ENCODE data around the gene STMN1.

Gene STMN1

DNA sequence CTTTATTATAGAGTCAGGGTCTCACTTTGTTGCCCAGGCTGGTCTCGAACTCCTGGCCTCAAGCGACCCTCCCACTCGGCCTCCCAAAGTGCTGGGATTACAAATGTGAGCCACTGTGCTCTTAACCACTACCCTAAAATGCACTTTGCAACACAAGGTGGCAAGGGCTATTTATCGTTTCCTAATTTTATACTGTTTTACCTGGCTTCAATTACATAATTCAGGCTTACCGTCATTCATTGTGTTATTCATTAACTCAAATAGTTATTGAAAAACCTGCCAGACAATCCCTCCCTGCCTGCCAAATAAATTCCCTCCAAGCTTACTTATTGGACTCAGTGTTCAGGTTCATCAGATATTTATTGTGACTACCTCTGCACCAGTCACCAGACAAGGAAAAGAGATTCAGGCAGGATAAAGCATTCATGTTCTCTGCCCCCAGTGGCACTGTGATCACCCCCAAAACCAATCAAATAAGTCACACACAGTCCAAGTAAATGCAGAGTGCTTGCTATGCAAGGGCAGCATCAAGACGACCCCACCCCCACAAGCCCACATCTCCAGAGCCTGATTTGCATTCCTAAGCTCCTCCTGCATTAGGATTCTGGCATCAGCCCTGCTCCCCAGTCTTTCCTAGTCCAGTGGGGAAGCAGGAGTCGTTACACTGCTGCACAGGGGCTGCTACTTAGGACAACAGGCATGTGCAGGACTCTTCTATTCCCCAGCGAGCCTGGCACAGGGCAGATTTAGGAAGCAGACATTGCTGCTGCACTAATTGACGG is 38.8 kb downstream of the STMN1 start:
- DNase-seq = no peak

GRCh38 chr1:25866288-25866687 is 39.9 kb downstream of the STMN1 start:
- no peak for DNase-seq

DNA sequence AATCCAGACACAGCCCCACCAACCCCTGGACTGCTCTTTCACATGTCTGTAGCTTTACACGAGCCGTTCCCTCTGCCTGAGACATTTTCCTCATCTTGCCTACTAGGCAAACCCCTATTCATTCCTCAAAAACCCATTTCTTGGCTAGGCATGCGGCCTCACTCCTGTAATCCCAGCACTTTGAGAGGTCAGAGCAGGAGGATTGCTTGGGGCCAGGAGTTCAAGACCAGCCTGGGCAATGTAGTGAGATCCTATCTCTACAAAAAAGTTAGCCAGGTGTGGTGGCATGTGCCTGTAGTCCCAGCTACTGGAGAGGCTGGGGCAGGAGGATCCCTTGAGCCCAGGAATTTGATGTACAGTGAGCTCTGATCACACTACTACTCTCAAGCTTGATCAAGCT is 41.8 kb downstream of the STMN1 start:
- no peak for DNase-seq

DNA sequence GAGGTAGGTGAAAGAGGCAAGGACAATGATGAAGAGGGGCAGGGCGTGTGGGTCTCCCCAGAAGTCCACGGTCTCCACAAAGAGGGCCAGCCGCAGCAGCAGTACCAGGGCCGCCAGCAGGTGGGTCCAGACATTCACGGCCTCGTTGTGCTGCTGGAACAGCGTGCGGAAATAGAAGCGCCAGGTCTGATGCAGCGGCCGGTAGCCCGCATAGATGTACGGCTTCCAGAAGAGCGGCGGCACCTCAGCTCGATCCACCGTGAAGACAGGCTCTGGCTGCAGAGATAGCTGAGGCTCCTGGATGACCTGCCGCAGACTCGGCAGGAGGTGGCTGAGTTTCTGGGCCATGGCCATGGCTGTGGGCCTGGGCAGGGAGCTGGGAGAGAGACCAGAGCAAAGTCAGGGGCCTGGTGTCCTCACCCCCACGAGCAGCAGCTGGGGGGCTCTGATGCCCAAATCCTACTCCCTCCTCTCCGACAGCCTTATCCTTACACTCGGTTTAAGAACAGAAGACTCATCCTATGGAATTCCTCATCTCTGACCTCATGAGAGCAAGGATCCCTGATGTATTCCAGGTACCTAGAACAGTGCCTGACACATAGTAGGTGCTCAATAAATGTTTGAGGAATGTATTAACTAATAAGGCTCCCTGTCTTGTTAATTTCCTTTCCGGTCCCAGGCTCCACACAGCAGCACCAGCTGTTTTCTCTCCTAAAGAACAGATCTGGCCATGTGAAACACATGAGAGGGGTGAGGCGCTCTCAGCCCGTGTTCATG is 42.5 kb downstream of the STMN1 start:
- no peak for DNase-seq

GRCh38 chr1:25862785-25863485 is 43.3 kb downstream of the STMN1 start:
- no peak for DNase-seq

DNA sequence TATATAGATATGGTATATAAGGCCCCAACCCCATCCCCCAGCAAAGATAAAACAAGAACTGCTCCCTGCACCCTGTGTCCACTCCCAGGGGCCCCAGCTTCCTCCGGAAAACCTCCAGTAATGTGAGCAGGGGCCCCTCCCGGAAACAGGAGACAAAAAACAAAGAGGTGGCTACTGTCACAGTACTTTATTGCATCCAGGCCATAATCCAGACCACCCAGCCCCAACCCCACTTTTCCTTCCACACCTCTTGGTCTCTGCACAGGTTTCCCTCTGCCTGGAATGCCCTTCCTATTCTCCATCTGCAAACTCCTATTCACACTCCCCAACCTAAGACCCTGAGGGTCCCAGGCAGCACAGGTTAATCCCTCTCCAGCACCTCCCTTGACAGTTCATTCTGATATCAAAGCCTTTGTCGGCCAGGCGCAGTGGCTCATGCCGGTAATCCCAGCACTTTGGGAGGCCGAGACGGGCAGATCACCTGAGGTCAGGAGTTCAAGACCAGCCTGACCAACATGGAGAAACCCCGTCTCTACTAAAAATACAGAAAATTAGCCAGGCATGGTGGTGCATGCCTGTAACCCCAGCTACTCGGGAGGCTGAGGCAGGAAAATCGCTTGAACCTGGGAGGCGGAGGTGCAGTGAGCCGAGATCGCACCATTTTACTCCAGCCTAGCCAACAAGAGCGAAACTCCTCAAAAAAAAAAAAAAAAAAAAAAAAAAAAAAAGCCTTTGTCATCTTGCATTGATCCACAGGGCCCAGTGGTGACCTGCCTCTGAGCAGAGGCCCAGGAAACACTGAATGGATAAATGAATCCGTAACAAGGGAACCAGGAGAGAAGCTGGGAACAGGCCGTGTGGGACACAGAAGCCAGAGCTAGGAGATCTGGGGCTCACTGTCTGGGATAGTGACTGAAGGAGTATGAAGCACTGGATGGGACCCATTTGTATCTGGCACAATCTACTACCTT is 44.6 kb downstream of the STMN1 start:
- DNase-seq = no peak

GRCh38 chr1:25858906-25859789 is 47.1 kb downstream of the STMN1 start, which contains the start of gene AUNIP:
Gene AUNIP (minus strand): TSS chr1:25859457. CDS start chr1:25859357, 100 bp downstream.
- peak; percentile 12 for DNase-seq

- DNase-seq = no peak
Observed at GRCh38 chr1:25858494-25858893, 47.7 kb downstream of the STMN1 start.

GRCh38 chr1:25856856-25857255 is 49.4 kb downstream of the STMN1 start:
- no peak for DNase-seq

GRCh38 chr1:25854554-25854953 is 51.7 kb downstream of the STMN1 start:
- DNase-seq = no peak

All from NCI-H1436 treated with DMSO at 0.1 percent for 48 hours (cell line).